Measurements from ENCODE around the gene EPB41L4B.

The EPB41L4B gene

DNA sequence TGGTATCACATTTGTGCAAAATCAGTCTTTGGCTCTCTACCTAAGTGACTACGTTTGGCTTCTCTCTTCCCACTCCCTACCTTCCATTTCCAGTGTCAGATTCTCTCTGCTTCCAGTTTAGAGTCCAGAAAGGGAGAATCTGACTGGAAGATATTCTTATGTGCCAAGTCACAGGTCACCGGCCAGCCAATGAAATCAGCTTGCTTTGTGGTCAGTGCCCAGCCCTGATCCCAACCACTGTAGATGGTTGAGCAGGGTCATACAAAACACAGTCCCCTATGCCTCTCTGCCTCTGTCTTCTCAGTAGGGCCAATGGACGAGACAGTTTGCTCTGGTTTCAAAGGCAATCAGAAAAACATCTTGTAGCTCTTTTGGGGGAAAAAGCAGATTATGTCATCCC, 15.6 kb upstream of the EPB41L4B start:
- no peaks in the 10 kb centered on the region for H3K9me3 ChIP-seq
- H3K27me3 ChIP-seq: no peaks in the 10 kb centered on the region
- no peak overlapping the region for H3K4me3 ChIP-seq (ENCODE audit: low read depth, low read length)
- H3K36me3 ChIP-seq: no peaks in the 10 kb centered on the region
- no peaks in the 10 kb centered on the region for H3K4me1 ChIP-seq
- TF ChIP-seq, protein P1, sequence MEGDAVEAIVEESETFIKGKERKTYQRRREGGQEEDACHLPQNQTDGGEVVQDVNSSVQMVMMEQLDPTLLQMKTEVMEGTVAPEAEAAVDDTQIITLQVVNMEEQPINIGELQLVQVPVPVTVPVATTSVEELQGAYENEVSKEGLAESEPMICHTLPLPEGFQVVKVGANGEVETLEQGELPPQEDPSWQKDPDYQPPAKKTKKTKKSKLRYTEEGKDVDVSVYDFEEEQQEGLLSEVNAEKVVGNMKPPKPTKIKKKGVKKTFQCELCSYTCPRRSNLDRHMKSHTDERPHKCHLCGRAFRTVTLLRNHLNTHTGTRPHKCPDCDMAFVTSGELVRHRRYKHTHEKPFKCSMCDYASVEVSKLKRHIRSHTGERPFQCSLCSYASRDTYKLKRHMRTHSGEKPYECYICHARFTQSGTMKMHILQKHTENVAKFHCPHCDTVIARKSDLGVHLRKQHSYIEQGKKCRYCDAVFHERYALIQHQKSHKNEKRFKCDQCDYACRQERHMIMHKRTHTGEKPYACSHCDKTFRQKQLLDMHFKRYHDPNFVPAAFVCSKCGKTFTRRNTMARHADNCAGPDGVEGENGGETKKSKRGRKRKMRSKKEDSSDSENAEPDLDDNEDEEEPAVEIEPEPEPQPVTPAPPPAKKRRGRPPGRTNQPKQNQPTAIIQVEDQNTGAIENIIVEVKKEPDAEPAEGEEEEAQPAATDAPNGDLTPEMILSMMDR (IDR thresholded peaks at IDR 0.05; ENCODE audit: low read depth, low read length): no peak
- DNase-seq: no peak

DNA sequence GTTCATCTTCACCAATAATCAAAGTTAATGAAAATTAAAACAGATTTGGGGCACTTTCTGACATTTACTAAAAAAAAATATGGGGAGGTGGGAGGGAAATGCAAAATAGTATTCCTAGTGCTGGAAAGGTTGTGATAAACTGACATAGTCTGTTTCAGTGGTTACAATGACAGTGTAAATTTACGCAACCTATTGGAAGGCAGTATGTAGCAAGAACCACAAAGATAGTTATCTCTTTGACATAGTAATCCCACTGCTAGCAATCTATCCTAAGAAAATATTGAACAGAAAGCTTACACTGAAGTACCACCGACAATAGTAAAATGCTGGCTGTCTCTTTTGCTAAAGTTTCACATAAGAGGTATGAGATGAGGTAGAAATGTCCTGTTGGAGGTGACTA, 15.1 kb upstream of the EPB41L4B start:
- no peak for DNase-seq
- H3K4me3 ChIP-seq (ENCODE audit: low read depth, low read length): no peak overlapping the region
- H3K4me1 ChIP-seq: no peaks in the 10 kb centered on the region
- H3K27me3 ChIP-seq: no peaks in the 10 kb centered on the region
- no peaks in the 10 kb centered on the region for H3K36me3 ChIP-seq
- no peaks in the 10 kb centered on the region for H3K9me3 ChIP-seq
- TF ChIP-seq, protein P1 (IDR thresholded peaks at IDR 0.05; ENCODE audit: low read depth, low read length): no peak

DNA sequence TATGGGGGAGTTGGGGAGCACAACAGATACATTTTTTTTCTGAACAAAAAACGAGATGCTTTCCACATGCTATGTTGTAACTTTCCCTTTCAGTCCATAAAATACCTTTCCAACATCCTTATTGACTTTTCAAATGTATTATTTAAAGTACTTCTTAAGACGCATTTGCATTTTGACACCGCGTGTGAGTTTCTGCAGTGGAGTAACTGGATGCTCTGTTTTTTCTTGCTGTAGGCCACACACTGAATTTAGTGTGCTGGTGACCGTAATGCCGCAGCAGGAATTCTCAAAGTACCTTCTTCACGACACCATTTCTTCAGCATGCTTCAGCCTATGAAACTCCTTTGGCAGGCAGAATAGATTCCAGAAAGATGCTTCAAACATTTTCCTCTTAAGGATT, 14.3 kb upstream of the EPB41L4B start:
- Histone ChIP-seq H3K27me3 (no peaks in the 10 kb centered on the region), H3K4me3 (ENCODE audit: low read depth, low read length) (no peak overlapping the region), H3K36me3 (no peaks in the 10 kb centered on the region), H3K9me3 (no peaks in the 10 kb centered on the region), H3K4me1 (peaks cover 4% of the 10 kb centered on the region)
- TF ChIP-seq, protein P1 (IDR thresholded peaks at IDR 0.05; ENCODE audit: low read depth, low read length): no peak
- DNase-seq: no peak

DNA sequence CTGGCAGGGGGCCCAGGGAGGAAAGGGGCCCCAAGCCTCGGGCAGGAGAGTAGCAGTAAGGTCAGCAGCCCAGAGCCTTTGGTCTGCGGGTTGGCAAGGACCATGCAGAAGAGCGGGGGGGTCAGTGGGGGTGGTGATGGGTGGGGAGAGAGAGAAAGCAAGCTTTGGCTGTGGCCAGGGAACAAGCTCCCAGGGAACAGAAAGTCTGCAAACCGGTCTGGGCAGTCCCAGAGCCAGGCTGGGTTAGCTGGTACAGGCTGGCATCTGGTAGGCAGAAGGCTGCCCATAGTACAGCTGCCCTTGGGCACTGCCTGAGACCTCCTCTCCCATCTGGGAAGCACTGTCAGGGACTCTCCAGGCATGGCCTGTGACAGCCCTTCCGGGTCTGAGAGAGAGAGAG, 10.5 kb upstream of the EPB41L4B start:
- TF ChIP-seq, protein P1 (IDR thresholded peaks at IDR 0.05; ENCODE audit: low read depth, low read length): no peak
- Histone ChIP-seq H3K4me1 (peaks cover 10% of the 10 kb centered on the region), H3K4me3 (ENCODE audit: low read depth, low read length) (no peak overlapping the region), H3K9me3 (no peaks in the 10 kb centered on the region), H3K36me3 (no peaks in the 10 kb centered on the region), H3K27me3 (no peaks in the 10 kb centered on the region)
- DNase-seq: no peak

DNA sequence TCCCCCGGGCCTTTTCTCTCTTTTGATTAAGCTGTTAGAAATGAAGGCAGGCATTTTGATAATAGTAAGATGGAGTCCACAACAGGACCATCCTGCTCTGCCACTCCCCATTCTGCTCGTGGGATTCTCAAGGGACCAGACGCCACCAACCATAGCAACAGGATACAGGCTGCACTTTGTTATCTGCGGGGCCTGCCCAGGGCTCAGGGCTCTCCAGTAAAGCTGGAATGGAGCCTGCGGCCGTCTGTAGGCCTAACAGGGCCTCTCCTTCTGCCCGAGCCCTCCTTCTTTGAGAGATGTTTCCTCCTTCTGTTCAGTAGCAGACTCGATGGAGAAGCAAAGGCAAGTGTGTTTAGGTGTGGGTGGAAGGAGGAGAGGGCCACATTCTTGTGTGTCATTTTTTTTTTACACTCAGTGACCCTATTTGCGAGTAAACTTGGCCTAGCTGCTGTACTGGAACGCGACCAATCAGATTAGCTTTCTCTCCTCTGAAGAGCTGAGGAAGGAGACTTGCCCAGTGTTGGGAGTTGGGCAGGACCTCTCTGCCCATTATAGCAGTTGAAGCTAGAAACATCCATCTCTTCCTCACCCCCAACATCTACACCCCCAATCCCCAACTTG, 8.9 kb upstream of the EPB41L4B start:
- H3K4me3 ChIP-seq (ENCODE audit: low read depth, low read length): peak overlapping the region; percentile 52
- no peaks in the 10 kb centered on the region for H3K36me3 ChIP-seq
- DNase-seq: peak; percentile 88
- H3K9me3 ChIP-seq: no peaks in the 10 kb centered on the region
- TF ChIP-seq, protein P1 (IDR thresholded peaks at IDR 0.05; ENCODE audit: low read depth, low read length): no peak
- H3K27me3 ChIP-seq: no peaks in the 10 kb centered on the region
- H3K4me1 ChIP-seq: peaks cover 10% of the 10 kb centered on the region

DNA sequence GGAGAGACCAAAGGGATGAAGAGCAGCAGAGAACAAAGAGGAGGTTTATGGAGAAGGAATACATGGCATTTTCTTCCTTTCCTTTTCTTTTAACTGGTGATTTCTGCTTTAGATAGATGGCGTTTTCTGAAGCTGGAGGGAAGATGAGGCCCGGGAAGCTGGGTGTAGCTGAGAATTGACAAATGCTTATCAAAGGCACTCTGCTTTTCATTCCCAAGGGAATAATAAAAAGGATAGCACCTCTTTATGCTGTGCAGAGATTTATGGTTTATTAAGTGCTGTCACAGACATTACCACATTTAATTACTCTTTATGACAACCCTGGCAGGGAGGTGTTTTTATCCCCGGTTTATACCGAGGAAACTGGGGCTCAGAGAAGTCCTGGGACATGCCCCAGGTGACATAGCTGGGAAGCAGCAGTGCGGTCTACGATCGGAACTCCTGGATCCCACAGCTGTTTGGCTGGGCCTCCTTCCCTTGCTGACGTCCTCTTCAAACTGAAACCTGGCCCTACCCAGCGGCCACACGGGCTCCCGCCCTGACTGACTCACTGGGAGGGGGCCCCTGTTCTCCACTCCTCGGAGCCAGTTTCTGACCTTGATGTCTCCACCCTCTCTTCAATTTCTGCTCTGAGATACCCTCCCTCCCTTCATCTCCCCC, 8.2 kb upstream of the EPB41L4B start:
- peak overlapping the region; percentile 52 for H3K4me3 ChIP-seq (ENCODE audit: low read depth, low read length)
- H3K27me3 ChIP-seq: no peaks in the 10 kb centered on the region
- H3K9me3 ChIP-seq: no peaks in the 10 kb centered on the region
- TF ChIP-seq, protein P1 (IDR thresholded peaks at IDR 0.05; ENCODE audit: low read depth, low read length): no peak
- peaks cover 10% of the 10 kb centered on the region for H3K4me1 ChIP-seq
- DNase-seq: peak; percentile 59
- H3K36me3 ChIP-seq: no peaks in the 10 kb centered on the region
